GM18508 (cell line): ENCODE data around the gene ZNF333.

Source experiments
- ATAC-seq: cut with Tn5 transposase; IDR thresholded peaks from one replicate; pipeline ENCODE4 v1.9.1; 2021; ENCODE audit warnings: moderate number of reproducible peaks; ENCODE audit not compliant: insufficient read depth, unreplicated experiment

ZNF333 gene

DNA sequence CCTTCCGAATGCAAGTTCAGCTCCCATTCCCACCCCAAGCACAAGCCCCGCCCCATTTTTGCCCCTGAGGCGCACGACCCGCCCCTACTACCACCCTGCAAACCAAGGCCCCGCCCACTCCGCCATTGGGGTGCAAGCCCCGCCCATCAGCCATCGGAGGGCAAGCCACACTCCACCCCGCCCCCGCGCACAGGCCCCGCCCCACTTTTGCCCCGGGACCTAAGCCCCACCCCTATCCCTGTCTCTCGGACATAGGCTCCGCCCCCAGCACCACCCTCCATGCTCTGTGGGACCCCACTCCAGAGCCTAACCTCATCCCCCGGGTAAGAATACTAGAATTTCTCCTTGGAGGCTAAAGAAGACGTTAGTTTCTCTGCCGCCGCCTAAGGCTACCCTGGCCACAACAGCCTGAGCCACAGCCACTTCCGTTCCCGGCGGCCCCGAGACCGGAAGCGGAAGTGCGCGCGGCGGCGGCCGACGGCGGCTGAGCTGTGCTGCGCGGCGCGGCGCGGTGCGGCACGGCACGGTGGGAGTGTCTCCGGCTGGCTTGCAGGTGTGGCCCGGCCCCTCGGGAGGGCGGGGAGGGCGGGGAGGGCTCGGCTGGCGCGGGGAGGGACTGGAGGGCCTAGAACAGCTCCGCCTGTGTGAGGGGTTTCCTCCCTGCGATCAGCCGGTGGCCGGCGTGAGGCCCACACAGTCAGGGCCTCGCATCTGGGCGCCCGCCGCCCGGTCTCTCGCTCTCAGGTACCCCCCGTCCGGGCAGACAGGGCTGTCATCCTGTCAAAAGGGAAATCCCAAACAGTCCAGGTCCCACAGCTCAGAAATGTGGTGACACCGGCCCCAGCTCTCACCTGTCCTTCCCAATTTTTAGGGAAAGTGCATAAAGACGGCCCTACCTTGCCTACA lies at the start of gene ZNF333:
ZNF333 (plus strand) TSS at position 451 of the 906 bp plus-strand sequence. CDS start 3,444 bp downstream, outside the sequence.
- ATAC-seq, result peak; percentile 48

- ATAC-seq, result no peak
Measured at GRCh38 chr19:14648506-14648905, 41.3 kb upstream of the ZNF333 start.

GRCh38 chr19:14649020-14649419 lies 40.8 kb upstream of the ZNF333 start:
- no peak for ATAC-seq

- ATAC-seq, result no peak
Measured at GRCh38 chr19:14650161-14650560, 39.7 kb upstream of the ZNF333 start.

- no peak for ATAC-seq
Measured at GRCh38 chr19:14654786-14655560, 34.9 kb upstream of the ZNF333 start.

- ATAC-seq, result no peak
Measured at GRCh38 chr19:14655726-14656125, 34.1 kb upstream of the ZNF333 start.

DNA sequence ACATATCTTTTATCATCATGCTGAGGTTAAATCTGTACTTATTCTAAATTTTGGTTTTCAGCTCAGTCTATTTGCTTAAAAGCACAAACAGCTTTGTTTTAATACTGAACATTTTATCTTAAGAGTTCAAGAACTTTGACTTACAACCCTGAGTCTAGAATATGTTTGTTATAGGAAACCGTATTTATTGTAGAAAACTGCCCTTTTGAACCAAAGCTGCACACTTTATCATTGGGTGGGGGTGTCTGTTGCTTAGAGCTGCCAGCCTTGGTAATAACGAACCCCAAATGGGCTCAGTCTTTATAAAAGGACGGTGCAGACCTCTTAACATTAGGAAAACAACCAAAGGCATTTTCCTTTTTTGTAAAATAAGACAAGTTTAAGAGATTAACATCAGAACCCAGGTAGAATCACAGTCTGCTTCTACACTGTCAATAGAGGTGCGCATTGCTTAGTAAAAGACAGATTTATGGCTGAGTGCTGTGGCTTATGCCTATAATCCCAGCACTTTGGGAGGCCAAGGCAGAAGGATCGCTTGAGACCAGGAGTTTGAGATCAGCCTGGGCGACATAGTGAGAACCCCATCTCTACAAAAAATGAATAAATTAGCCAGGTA lies 29.9 kb upstream of the ZNF333 start:
- ATAC-seq, result no peak

GRCh38 chr19:14661372-14661924 lies 28.4 kb upstream of the ZNF333 start:
- ATAC-seq, result no peak

GRCh38 chr19:14669940-14670339 lies 19.9 kb upstream of the ZNF333 start:
- ATAC-seq, result no peak

- no peak for ATAC-seq
Measured at GRCh38 chr19:14670408-14670807, 19.4 kb upstream of the ZNF333 start.

DNA sequence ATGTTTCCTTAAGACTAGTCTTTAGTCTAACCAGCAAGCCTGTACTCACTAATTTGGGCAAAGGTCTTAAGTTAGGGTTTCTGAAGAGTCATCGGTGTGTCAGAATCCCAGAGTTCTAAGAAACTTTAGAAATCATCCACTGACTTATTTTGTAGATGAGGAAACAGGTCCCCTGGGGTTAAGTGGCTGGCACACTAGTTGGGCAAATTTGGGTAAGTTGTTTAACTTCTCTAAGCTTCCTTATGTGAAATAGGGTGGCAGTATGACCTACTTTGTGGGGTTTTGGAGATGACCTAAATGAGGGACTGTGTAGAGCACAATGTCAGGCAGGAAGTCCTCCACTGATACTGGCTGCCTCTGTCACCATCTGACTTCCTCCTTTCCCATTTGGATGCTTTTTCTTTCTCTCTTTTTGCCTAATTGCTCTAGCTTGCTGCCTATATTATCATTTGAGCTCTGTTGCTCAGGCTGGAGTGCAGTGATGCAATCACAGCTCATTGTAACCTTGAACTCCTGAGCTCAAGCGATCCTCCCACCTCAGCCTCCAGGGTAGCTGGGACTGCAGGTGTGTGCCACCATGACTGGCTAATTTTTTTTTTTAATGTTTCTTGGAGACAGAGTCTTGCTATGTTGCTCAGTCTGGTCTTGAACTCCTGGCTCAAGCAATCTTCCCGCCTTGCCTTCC lies 17.5 kb upstream of the ZNF333 start:
- no peak for ATAC-seq

- ATAC-seq, result no peak
Measured at GRCh38 chr19:14673088-14673487, 16.8 kb upstream of the ZNF333 start.

DNA sequence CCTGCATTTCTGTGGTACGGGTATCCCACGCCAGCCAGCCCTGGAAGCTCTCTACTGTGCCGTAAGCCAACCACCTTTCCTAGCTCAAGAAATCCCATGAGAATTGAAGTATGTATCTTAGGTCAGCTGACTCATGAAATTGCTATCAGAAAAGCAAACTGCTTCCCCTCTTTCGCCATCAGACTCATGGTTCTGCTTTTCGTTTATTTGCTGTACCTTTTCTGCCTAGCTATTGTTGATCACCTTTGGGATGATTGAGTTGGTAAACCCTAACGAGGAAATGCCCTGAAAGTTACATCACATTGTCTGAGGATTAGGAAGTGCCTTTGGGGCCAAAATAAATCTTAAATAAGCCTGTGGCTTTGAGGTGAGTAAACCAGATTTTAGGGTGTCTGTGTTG lies 15.1 kb upstream of the ZNF333 start, which contains the start of gene ADGRE3:
ADGRE3 (minus strand) TSS at position 81 of the 400 bp plus-strand sequence; CDS start at position 7, 74 bp downstream.
- ATAC-seq, result no peak

GRCh38 chr19:14676762-14677161 lies 13.1 kb upstream of the ZNF333 start:
- ATAC-seq, result no peak

GRCh38 chr19:14677464-14677863 lies 12.4 kb upstream of the ZNF333 start:
- ATAC-seq, result no peak

DNA sequence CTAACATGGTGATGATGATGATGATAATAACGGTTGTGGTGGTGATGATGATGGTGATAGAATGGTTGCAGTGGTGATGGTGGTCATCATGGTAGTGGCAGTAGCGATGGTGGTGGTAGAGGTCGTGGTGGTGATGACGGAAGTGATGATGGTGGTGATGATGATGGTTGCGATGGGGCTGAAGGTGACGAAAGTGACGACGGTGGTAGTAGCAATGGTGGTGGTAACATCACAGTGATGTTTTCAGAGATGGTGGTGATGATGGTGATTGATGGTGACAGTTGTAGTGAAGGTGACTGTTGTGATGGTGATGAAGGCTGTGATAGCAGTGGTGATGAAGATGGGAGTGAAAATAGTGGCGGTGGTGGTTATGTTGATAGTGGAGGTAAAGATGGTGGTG lies 11.6 kb upstream of the ZNF333 start:
- ATAC-seq, result no peak

DNA sequence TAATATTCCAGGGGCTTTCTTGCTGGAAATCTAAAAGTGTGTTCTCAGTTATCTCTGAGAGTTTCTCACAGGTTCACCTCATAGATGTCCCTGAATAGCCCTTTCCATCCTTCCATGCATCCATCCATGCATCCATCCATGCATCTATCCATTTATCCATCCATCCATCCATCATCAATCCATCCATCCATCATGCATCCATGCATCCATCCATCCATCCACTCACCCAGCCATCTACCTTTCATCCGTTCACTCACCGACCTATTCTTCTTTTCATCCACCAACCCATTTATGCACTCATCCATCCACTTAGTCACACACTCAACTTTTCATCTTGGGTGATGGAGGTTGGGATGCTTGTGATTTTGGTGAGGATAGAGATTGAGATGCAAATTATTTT lies 7.8 kb upstream of the ZNF333 start:
- no peak for ATAC-seq

DNA sequence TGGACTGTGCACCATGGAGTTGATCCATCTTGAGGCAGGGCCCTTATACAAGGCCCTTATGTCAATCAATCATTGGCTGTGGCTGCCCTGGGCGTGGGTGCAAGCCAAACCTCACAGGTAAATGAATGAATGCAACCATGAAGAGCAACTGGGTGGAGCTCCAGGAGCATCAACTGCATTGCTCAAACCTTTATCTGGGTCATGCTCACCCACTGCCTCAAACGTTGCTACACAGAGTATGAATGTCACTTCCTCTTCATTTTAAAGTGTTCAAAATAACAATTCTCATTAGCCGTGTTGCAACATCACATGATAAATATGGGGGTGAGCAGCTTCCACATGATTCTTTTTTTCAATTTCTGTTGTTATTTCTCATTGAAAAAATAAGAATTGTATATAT lies 6.4 kb upstream of the ZNF333 start:
- ATAC-seq, result no peak

DNA sequence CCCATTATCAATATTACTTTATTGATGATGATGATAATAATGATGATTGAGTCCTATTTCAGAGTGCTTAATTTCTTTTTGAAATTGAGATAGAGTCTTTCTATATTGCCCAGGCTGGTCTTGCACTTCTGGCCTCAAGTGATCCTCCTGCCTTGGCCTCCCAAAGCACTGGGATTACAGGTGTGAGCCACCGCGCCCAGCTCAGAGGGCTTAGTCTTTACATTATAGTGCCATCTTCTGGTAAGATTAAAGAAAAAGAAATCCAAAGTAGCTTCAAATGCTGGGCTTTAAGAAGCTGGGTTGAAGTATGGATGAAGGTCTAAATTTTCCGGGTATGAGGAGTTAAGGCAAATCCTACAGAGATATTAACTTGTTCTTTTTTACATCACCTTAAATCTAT lies 3.4 kb upstream of the ZNF333 start:
- ATAC-seq, result no peak
